NT2/D1 (cell line): ENCODE data around the gene XAB2.

Source experiments
- DNase-seq: peaks from one replicate; pipeline ENCODE4 v3.0.0-alpha.2; 2011; ENCODE audit warnings: low read depth, low spot score
- H3K27me3 ChIP-seq: 2 replicates; pipeline ENCODE4 v1.6.0; 2011; ENCODE audit warnings: mild to moderate bottlenecking; ENCODE audit not compliant: insufficient read length, insufficient read depth
- H3K36me3 ChIP-seq: 2 replicates; pipeline ENCODE4 v1.6.1; 2011; ENCODE audit warnings: mild to moderate bottlenecking, low read length, mixed read lengths; ENCODE audit not compliant: insufficient read depth, insufficient read length
- H3K4me1 ChIP-seq: 2 replicates; pipeline ENCODE4 v1.5.1; 2011; ENCODE audit not compliant: insufficient read depth, insufficient read length
- H3K4me3 ChIP-seq: 2 replicates; pipeline ENCODE4 v1.5.1; 2011; ENCODE audit warnings: low read depth; ENCODE audit not compliant: insufficient read length
- H3K9ac ChIP-seq: 2 replicates; pipeline ENCODE4 v1.6.0; 2011; ENCODE audit warnings: low read depth; ENCODE audit not compliant: insufficient read length
- H3K9me3 ChIP-seq: 2 replicates; pipeline ENCODE4 v1.5.1; 2011; ENCODE audit warnings: mild to moderate bottlenecking, low read length; ENCODE audit not compliant: insufficient read depth
- SUZ12 ChIP-seq: IDR thresholded peaks from 2 replicates; pipeline ENCODE4 v1.6.1; 2011; ENCODE audit not compliant: insufficient read length, insufficient read depth; ENCODE audit errors: extremely low read depth
- YY1 ChIP-seq: IDR thresholded peaks from 2 replicates; pipeline ENCODE4 v1.6.1; 2011; ENCODE audit not compliant: insufficient read length, insufficient read depth
- ZNF274 ChIP-seq: IDR thresholded peaks from 2 replicates; pipeline ENCODE4 v1.6.1; 2011; ENCODE audit warnings: mild to moderate bottlenecking, low read depth, low read length

The XAB2 gene

DNA sequence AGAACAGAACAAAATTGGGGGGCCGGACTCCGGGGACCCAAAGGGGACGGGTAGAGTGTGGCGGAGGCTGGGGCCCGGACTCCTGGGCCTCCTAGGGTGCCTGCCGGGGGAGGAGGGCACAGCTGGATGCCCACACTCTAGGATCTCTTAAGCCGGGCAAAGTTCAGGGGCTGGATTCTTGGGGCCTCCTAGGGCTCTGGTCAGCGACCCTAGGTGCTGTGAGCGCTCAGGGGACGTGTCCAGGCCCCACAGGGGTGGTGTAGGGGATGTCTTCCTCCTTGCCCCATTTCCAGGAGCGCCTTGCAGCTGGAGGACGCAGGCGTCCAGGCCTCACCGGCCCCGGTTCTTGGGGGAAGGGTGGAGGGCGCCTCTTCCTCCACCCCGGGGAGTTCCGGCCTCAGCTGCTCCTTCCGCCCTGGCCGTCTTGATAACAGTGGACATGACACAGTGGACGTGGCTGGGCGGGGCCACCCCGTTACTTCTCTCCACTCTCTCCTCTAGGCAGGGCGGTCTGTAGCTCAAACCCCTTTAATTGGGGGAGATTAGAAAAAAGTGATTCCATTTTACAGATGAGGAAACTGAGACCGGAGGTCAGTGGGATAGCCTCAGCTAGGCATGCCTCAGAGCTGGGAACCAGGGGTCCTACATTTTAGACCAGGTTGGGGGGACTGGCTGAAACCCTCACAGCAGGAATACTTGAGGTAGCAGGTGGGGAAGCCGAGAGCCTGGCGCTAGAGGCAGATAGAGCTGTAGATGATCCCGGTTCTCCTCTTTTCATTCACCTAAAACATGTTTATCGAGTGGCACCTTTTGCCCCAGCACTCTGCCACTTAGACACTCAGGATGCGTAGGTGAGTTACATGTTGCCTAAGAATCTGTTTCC, 8.3 kb upstream of the XAB2 start:
- DNase-seq, result no peak
- H3K4me1 ChIP-seq, result peaks cover 9% of the 10 kb centered on the region
- H3K9ac ChIP-seq, result peak overlapping the region; percentile 91
- no peaks in the 10 kb centered on the region for H3K9me3 ChIP-seq
- H3K4me3 ChIP-seq, result peak overlapping the region; percentile 81
- H3K27me3 ChIP-seq, result peaks cover 32% of the 10 kb centered on the region
- H3K36me3 ChIP-seq, result peaks cover 16% of the 10 kb centered on the region
- TF ChIP-seq ZNF274 (no peak), YY1 (no peak), SUZ12 (no peak)

DNA sequence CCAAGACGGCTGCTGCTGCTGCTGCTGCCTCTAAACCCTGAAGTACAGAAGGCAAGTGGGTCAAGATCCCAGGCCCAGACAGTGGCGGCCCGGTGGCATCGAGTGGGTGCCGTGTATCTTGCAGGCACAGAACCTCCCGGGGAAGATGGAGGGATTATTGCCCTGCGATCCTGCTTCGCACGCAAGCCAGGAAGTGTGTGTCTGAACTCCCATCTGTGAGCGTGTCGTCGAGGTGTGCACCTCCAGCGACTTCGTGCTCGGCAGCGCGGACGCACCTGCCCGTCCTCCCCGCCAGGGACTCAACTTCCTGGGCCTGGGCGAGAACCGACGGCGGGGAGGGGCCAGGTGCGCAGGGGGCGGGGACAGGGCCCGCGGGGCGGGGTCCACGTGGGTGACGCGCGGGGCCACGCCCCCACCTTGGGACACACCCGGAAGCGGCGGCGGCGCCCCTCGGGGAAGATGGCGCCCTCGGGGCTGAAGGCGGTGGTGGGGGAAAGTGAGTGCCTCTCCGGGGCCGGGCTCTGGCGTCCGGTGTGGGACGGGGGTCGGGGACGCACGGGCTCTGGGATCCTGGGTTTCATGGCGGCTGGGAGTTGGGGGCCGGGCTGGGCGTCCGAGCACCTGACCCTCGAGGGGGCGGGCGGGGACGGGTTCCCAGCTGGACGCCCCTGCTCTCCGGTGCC, 7.5 kb upstream of the XAB2 start, which contains the start of gene STXBP2:
Gene STXBP2 (plus strand): TSS at position 420 of the 683 bp plus-strand sequence. CDS start 40 bp downstream, at position 460.
- H3K27me3 ChIP-seq, result peaks cover 32% of the 10 kb centered on the region
- TF ChIP-seq SUZ12, result no peak
- TF ChIP-seq ZNF274, result no peak
- peak; percentile 42 for TF ChIP-seq YY1
- H3K36me3 ChIP-seq, result peaks cover 22% of the 10 kb centered on the region
- no peaks in the 10 kb centered on the region for H3K9me3 ChIP-seq
- H3K4me3 ChIP-seq, result peak within 1 kb of the TSS; percentile 81
- DNase-seq, result peak; percentile 60
- peaks cover 9% of the 10 kb centered on the region for H3K4me1 ChIP-seq
- peak within 1 kb of the TSS; percentile 91 for H3K9ac ChIP-seq

DNA sequence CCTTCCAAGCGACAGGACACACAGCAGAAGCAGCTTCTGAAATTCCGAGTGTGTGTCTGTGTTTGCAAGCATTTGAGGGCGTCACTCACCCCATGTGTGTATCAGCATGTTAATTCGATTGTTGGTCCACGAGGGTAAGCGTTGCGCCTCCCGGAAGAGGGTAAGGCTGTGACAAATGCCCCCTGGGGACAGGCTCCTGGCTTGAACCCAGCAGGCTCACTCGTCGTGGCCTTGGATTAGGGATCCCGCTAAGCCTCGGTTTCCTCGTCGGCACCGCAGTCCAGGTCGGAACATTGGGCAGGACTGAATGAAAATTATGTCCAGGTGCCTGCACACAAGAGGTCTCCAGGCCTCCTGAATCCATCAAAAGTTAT, 7.0 kb upstream of the XAB2 start:
- Histone ChIP-seq H3K9ac (no peak overlapping the region), H3K4me3 (no peak overlapping the region), H3K36me3 (peaks cover 26% of the 10 kb centered on the region), H3K9me3 (no peaks in the 10 kb centered on the region), H3K4me1 (peaks cover 9% of the 10 kb centered on the region), H3K27me3 (peaks cover 32% of the 10 kb centered on the region)
- TF ChIP-seq SUZ12, result no peak
- no peak for TF ChIP-seq YY1
- TF ChIP-seq ZNF274, result no peak
- DNase-seq, result no peak

DNA sequence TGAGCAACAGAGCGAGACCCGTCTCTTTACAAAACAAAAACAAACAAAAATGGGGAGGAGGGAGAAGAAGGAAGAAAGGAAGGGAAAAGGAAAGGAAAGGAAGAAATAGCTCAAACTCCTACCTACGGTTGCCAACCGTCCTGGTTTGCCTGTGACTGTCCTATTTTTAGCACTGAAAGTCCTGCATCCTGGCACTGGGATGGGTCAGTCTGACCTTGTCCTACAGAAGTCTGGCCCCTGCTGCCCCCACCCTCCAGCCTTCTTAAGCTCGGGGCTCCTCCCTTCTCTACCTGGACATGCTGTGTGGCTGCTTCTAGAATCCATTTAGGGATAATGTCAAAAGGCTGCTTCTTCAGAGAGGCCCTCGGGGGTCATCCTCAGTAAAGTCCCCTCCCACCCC, 6.3 kb upstream of the XAB2 start:
- no peak overlapping the region for H3K4me3 ChIP-seq
- H3K9me3 ChIP-seq, result no peaks in the 10 kb centered on the region
- TF ChIP-seq YY1 (no peak), SUZ12 (no peak), ZNF274 (no peak)
- no peak for DNase-seq
- H3K9ac ChIP-seq, result no peak overlapping the region
- peaks cover 32% of the 10 kb centered on the region for H3K27me3 ChIP-seq
- H3K4me1 ChIP-seq, result peaks cover 9% of the 10 kb centered on the region
- peaks cover 29% of the 10 kb centered on the region for H3K36me3 ChIP-seq

DNA sequence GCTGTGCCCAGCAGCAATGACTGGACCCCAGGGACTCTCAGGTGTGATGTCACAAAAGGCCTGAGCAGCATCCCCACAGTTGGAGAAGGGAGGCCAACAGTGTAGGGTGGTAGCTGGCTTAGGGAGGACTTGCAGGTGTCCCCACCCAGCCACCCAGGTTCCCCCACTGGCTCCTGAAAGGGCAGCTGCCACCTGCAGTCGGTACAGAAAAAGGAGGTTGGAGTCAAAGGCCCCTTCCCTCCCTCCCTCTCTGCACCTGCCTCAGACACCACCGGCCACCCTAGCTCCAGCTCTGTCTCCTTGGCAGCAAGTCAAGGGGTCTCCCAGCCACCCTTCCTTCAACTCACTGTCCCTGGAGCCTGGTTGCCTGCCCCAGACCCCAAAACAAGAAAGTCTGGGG, 4.4 kb upstream of the XAB2 start, which contains the start of gene PCP2:
Gene PCP2 (minus strand): TSS at position 22 of the 400 bp plus-strand sequence. CDS start 262 bp downstream, outside the sequence.
- H3K9me3 ChIP-seq, result no peaks in the 10 kb centered on the region
- H3K4me1 ChIP-seq, result peaks cover 9% of the 10 kb centered on the region
- H3K27me3 ChIP-seq, result peaks cover 32% of the 10 kb centered on the region
- no peak within 1 kb of the TSS for H3K9ac ChIP-seq
- peaks cover 20% of the 10 kb centered on the region for H3K36me3 ChIP-seq
- no peak for DNase-seq
- TF ChIP-seq ZNF274, result no peak
- no peak for TF ChIP-seq YY1
- no peak for TF ChIP-seq SUZ12
- no peak within 1 kb of the TSS for H3K4me3 ChIP-seq

DNA sequence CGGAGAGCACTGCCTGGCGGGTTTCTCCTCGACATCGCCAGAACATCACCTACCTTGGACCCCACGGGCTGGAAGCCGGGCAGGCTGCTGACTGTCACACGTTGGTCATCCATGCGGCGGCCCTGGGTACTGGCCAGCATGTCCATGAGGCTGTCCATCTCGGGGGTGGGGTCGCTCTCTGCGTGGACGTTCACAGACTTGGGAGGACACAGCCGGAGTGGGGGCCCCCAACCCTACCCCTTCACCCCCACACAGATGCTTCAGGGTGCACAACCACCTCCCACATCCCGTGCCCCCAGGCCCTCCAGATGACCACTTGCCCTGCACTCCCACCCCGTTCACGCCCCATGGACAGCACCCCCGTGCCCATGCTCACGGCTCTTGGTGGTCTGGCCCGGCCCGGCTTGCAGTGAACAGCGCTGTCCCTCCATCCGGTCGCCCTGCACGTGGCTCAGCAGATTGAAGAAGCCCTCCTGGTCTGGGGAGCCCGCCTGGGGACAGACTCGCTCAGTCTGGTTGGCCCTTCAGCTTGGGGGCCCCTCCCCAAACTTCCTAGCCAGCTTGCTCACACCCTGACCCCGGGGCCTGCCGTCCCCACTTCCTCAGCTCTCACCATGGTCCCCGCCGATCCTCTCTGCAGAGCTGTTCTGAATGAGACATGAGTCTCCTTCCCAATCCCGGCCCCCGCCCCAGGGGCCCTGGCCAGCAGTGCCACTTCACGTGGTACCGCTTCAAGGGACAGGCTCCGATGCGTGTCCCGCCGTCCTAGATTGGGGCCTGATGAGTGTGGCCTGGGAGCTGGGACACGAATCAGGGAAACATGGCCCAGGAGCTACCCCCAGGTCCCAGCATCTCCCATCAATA, 3.2 kb upstream of the XAB2 start:
- peaks cover 29% of the 10 kb centered on the region for H3K36me3 ChIP-seq
- H3K27me3 ChIP-seq, result peaks cover 32% of the 10 kb centered on the region
- no peaks in the 10 kb centered on the region for H3K9me3 ChIP-seq
- TF ChIP-seq ZNF274, result no peak
- no peak for TF ChIP-seq YY1
- TF ChIP-seq SUZ12, result no peak
- no peak overlapping the region for H3K9ac ChIP-seq
- H3K4me1 ChIP-seq, result peaks cover 13% of the 10 kb centered on the region
- no peak overlapping the region for H3K4me3 ChIP-seq
- no peak for DNase-seq
